Keratinocyte (primary cell): Measurements from ENCODE around the gene RNF13.

Experiments
- EZH2 ChIP-seq: IDR thresholded peaks from one replicate; pipeline ENCODE4 v1.6.1; 2012; ENCODE audit warnings: inconsistent platforms, mild to moderate bottlenecking, low read length, moderate library complexity
- TF ChIP-seq, protein P1 (sequence below), 3 experiments: IDR thresholded peaks in 1 of 3; conservative IDR thresholded peaks in 1 of 3; optimal IDR thresholded peaks in 1 of 3; 2 replicates in 2 of 3; 3 replicates in 1 of 3; pipeline versions ENCODE3 to v1.5.1; 2011; ENCODE audit warnings: low read length in 3 of 3, mild to moderate bottlenecking in 3 of 3, moderate library complexity in 2 of 3, control low read depth in 1 of 3, inconsistent platforms in 1 of 3; ENCODE audit not compliant: insufficient read depth in 2 of 3; ENCODE audit errors: extremely low read depth in 1 of 3

DNA sequence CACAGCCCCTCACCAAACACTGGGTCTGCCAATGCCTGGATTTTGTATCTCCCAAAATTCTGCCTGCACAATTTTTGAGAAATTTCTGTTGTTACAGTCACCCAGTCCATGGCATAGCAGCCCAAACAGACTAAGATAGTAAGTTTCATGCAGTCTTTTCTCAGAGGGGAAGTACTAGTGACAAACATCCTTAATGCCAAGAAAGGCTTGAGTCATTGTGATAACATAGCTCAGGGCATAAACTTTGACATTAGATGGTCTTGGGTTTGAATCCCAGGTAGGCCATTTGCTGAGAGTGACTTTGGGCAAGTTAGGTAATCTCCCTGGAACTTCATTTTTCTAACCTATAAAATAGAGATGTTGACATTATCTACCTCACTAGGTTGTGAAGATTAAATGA is 193.8 kb downstream of the RNF13 start:
- no peak for TF ChIP-seq EZH2
- TF ChIP-seq, protein P1, sequence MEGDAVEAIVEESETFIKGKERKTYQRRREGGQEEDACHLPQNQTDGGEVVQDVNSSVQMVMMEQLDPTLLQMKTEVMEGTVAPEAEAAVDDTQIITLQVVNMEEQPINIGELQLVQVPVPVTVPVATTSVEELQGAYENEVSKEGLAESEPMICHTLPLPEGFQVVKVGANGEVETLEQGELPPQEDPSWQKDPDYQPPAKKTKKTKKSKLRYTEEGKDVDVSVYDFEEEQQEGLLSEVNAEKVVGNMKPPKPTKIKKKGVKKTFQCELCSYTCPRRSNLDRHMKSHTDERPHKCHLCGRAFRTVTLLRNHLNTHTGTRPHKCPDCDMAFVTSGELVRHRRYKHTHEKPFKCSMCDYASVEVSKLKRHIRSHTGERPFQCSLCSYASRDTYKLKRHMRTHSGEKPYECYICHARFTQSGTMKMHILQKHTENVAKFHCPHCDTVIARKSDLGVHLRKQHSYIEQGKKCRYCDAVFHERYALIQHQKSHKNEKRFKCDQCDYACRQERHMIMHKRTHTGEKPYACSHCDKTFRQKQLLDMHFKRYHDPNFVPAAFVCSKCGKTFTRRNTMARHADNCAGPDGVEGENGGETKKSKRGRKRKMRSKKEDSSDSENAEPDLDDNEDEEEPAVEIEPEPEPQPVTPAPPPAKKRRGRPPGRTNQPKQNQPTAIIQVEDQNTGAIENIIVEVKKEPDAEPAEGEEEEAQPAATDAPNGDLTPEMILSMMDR (optimal IDR thresholded peaks at IDR 0.05 in 1 of 3, IDR thresholded peaks at IDR 0.05 in 1 of 3, conservative IDR thresholded peaks at IDR 0.05 in 1 of 3; ENCODE audit: extremely low read depth in 1 of 3, insufficient read depth in 2 of 3, low read length in 3 of 3), result no peak
